GM19043 (cell line): Measurements from ENCODE around the gene AFF1.
A peak's percentile ranks its signal among the peaks of the same experiment; 100 is the strongest.

Source experiments
- ATAC-seq: cut with Tn5 transposase; IDR thresholded peaks from one replicate; pipeline ENCODE4 v1.9.1; 2021; ENCODE audit warnings: low read depth; ENCODE audit not compliant: unreplicated experiment

Gene AFF1, protein sequence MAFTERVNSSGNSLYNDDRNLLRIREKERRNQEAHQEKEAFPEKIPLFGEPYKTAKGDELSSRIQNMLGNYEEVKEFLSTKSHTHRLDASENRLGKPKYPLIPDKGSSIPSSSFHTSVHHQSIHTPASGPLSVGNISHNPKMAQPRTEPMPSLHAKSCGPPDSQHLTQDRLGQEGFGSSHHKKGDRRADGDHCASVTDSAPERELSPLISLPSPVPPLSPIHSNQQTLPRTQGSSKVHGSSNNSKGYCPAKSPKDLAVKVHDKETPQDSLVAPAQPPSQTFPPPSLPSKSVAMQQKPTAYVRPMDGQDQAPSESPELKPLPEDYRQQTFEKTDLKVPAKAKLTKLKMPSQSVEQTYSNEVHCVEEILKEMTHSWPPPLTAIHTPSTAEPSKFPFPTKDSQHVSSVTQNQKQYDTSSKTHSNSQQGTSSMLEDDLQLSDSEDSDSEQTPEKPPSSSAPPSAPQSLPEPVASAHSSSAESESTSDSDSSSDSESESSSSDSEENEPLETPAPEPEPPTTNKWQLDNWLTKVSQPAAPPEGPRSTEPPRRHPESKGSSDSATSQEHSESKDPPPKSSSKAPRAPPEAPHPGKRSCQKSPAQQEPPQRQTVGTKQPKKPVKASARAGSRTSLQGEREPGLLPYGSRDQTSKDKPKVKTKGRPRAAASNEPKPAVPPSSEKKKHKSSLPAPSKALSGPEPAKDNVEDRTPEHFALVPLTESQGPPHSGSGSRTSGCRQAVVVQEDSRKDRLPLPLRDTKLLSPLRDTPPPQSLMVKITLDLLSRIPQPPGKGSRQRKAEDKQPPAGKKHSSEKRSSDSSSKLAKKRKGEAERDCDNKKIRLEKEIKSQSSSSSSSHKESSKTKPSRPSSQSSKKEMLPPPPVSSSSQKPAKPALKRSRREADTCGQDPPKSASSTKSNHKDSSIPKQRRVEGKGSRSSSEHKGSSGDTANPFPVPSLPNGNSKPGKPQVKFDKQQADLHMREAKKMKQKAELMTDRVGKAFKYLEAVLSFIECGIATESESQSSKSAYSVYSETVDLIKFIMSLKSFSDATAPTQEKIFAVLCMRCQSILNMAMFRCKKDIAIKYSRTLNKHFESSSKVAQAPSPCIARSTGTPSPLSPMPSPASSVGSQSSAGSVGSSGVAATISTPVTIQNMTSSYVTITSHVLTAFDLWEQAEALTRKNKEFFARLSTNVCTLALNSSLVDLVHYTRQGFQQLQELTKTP

DNA sequence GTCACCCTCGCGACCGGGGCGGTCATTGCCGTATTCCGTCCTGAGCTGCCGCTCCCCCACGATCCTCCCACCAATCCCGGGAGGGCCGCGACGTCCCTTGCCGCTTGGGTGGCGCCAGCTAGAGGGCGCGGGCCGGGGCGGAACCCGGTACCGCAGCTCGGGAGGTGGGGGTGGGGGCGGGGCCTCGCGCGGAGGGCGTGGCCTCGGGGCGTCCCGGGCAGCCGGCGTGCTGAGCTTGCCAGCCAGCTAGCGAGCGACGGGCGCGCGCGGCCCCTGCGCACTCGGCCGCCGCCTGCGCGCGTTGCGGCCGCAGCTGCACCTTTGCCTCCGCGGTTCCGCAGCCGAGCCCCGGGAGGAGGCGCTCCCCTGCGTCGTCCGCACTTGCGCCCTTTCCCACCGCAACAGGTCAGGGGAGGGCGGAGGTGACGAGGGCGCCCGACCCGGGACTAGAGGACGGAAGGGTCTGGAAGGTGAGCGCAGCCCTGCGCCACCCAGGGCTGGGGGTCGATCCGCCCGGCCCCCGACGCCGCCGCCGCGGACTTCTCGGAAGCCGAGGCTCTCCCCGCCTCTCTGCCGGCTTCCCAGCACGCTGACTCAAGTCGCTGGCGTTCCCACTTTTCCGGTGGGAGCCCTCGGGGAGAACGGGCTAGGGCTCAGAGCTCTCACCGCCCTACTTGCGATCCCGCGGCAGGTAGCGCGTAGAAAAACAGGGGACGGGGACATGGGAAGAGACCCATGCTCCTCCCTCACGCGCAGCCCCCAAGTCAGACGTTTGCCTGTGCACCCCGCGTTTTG is at the start of gene AFF1:
Gene AFF1, plus strand, starts transcription at position 241 of the 795 bp plus-strand sequence. CDS start 13,523 bp downstream, outside the sequence.
- ATAC-seq = peak; percentile 39

DNA sequence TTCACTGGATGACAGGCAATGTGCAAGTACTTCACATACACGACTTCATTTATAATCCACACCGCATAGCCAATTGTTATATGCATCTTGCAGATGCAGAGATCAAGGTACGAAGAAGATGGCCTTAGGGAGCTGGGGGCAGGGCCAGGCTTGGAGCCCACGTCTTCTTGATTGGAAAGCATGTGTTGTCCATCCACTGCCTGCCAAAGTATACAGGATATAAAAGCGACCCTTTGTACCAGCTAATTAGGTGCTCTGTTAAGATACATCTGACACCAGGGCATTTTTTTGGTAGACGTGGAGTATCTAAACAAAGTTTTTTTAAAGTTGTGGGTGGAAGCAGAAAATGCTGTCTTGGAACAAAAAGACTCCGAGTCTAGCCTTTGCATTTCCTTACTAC is 44.0 kb upstream of the AFF1 start:
- no peak for ATAC-seq

DNA sequence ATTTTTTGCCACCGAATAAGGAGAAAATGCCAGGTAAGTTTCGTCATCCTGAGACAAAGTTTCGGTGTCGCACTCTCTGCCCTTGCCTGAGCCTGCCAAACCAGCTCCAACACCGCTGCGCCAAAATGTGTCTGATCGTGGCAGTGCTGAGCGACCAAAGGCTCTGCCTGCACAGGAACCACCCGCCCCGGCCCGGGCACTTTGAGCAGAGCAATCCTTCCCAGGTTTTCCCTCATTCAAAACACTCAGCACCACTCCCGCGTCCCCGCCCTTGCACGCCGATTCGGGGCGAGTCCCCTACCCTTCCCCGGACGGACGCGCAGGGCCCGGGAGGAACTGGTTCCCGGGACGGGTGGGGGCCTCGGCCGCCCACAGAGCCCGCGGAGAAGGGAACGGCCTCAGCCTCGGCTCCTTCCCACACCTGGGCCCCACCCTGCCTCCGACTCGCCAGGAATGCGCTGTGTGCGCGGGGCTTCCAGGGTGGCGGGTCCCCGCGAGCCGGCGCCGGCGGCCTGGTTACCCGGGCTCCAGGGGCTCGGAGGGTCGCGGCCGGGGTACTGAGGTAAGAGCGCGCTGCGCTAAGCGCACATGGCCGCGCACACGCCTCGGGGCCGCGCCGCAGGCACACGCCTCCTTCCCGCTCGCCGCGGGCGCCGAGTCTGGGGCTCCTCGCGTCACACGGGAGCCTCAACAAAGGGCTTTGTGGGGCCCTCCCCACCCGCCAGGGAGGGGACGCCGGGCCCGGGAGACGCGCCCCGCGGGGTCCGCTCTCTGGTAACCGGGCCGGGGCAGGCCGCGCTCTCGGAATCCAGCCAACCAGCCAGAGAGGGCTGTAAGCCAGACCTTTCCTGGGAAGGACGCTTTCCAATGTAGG is 42.8 kb upstream of the AFF1 start, which contains the start of gene C4orf36:
Gene C4orf36, minus strand, starts transcription at position 661 of the 874 bp plus-strand sequence. CDS start 902 bp downstream, outside the sequence.
- peak; percentile 52 for ATAC-seq

DNA sequence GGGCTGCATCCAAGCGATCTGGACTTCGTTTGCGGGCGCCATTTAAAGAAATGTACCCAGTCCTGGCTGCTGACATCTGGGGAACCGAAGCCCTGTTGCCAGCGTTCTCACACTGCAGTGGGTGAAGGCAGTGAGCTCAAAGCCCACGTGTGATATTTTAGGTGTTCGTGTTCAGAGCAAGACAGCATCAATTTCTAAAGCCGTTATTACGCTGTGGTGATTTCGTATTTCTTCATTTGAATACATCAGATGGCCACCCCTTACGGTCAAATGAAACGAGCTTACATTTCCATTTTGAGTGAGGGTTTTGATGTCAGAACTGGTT is 42.2 kb upstream of the AFF1 start:
- ATAC-seq = no peak

DNA sequence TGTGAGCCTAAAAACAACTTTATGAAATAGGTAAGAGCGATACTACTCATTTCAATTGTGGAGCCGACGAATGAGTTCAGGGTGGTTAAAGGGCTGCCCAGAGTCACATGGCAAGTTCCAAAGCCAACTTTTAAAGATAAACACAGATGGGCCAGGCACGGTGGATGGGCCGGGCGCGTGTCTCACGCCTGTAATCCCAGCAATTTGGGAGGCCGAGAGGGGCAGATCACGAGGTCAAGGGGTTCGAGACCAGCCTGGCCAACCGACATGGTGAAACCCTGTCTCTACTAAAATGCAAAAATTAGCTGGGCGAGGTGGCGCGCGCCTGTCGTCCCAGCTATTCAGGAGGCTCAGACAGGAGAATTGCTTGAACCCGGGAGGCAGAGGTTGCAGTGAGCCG is 41.7 kb upstream of the AFF1 start:
- no peak for ATAC-seq

DNA sequence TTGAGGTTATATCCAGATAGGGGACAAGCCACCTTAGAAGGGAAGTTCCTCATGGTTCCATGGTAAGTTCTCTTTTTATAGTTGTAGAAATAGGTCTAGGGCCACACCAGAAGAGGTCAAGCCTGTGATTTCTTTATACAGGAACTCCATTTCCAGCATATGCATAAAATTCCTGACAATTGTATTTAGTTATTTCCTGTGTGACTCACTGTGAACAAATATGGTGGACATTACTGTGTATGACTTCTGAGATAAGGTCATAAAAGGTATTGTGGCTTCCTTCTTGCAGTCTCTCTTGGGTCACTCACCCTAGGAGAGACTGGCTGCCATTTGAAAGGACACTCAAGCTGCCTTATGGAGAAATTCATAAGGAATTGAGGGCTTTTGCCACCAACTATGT is 40.4 kb upstream of the AFF1 start:
- ATAC-seq = no peak

DNA sequence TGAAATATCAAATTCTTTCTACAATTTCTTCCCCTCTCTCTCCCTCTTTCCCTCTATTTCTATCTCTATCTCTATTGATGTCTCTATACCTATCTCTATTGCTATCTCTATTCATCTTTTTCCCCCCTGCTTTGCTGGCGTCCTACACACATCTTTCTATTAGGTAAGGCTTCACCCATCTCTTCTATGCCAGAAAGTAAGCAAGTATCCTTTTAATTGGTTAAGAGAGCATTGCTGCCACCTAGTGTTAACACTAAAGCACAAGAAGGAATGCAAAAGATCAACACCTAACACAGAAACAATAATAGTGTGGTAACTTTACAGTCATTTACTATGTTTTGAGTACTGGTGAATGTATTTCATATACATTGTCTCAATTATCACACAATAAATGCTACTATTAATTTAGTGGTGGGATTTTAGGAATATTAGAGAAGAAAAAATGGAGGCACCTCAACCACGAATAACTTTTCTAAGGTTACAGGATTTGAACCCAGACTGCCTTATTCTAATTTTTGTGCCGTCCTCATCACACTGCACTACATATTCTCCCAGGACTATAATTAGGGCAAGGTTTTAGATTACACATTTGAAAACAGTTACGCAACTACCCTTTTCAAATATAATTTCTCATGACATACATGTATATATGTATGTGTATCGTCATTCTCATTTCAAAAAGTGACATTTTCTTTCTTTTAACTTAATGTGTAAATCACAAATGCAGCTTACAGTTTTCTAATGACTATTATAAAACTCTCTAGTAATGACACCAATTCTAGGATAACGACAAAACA is 38.9 kb upstream of the AFF1 start:
- peak; percentile 44 for ATAC-seq

DNA sequence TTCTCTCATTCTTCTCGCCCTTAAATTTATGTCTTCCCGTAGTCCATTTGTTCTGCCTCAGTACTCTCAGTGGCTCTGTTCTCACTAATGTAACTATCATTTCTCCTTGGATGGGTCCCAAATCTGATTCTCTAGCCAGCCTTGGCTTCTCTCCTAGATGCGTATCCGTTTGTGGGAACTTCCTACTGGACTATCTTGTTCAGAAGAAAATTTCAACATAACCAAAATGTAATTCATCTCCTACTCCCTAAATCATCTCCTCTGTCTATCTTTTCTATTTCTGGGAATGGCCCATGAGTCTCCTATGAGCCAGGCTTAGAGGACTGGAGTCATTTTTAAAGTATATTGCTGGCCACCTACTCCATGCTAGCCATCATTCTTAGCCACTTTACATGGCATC is 38.2 kb upstream of the AFF1 start:
- no peak for ATAC-seq

DNA sequence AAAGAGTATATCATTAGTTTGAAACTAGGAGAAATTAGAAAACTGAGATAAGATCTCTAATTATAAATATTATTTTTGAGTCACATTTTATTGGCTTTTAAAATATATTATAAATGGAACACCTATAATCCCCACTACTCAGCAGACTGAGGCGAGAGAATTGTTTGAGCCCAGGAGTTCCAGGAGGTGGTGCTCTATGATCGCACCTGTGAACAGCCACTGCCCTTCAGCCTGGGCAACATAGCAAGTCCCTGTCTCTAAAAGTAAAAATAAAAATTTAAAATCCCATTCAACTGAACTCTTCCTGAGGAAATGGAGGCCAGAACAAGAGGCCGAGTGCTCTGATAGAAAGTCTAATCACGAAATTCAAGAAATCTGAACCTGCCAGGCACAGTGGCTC is 36.2 kb upstream of the AFF1 start:
- no peak for ATAC-seq

DNA sequence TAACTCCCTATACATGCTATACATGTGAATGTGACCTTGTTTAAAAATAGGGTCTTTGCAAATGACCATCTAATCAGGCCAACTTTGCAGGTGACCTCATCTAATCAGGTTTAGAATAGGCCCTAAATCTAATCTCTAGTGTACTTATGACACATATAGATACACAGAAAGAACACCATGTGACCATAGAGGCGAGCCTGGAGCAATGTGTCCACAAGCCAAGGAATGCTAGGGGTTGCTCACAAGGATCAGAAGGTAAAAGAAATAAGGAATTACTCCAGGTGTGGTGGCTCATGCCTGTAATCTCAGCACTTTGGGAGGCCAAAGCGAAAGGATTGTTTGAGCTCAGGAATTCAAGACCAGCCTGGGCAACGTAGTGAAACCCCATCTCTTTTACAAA is 32.9 kb upstream of the AFF1 start:
- ATAC-seq = no peak

DNA sequence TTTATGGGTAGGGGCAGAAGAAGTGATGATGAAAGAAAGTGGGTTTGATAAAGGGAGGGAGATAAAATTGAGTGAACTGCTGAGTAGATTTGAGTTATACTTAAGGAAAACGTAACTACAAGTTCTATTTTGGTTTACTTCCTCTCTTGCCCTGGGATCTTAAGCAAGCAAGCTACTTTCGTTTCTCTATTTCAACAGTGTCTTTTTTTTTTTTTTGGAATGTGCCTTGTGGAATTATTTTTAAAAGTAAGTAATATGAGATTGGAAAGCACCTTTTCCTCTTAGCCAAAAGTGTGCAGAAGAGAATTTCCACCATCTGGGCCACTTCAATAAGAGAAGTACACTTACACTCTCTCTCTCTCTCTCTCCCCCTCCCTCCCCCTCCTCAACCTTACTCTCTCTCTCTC is 26.6 kb upstream of the AFF1 start:
- no peak for ATAC-seq

DNA sequence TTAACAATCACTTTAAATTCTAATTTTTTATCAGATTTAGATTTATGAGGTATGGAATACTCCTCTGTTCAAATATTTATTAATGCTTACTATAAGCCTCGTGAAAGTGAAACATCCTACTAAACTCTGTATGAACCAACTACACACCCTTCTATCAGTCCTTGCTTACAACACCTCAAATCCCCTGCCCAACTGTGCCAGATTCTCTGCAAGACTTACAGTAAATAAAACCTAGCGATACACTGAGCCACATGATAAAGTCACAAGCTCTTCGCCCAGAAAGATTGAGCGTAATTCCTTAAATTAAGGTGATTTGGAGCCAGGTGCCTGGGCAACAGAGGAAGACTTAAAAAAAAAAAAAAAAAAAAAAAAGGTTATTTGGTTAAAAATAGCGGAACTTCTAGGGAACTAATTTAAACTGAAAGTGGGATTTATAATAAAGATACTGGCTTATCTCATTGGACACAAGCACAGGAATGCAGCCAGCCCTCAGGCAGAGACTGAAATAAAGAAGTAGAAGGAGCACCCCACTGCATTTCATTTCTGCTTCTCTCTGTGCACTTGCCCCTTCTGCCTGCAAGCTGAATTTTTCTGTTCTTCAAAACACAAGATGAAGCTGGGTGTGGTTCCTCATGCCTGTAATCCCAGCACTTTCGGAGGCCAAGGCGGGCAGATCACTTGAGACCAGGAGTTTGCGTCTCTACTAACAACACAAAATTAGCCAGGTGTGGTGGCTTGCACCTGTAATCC is 25.1 kb upstream of the AFF1 start:
- no peak for ATAC-seq

DNA sequence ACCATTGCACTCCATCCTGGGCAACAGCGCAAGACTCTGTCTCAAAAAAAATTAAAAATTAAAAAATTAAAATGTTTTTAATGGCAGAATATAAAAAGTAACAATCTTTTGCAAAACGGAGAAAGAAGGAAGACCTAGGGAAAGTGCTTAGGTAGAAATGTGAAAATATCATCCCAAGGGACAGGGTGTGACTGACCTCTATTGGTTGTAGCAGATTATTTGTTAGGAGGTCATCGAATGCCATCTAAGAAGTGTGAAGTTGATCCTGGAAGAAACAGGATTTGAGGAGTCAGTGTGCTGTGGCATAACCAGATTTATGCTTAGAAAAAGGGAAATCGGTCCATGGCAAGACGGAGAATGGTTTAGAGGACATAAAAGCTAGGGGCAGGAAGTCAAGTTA is 24.4 kb upstream of the AFF1 start:
- no peak for ATAC-seq

DNA sequence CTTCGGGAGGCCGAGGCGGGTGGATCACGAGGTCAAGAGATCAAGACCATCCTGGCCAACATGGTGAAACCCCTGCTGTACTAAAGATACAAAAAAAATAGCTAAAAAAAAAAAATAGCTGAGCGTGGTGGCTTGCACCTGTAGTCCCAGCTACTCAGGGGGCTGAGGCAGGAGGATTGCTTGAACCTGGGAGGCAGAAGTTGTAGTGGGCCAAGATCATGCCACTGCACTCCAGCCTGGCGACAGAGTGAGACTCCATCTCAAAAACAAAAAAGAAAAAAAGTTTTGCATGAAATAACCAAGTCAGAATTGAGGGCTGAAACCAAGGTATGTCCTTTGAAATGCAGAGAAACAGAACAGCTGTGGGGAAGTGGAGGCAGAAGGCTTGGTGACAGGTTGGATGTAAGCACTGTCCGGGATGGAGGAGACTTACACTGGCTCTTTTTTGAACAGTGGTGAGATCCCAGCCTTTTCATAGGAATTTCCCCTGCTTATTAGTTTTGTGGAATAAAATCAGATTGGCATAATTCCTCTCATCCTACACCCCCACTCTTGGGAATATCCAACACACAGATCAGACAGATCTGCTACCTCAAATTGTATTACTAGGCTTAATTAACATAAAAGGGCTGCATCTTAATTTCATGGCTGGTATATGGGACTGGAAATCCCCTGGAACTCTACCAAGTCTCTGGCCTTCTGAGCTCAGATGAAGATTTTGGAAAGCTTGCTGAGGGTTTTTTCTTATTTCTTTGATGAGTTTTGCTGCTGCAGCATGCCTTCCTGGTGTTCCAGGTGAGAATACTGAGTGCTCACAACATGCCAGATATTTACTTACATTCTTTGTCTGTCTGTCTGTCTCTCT is 23.8 kb upstream of the AFF1 start:
- no peak for ATAC-seq

DNA sequence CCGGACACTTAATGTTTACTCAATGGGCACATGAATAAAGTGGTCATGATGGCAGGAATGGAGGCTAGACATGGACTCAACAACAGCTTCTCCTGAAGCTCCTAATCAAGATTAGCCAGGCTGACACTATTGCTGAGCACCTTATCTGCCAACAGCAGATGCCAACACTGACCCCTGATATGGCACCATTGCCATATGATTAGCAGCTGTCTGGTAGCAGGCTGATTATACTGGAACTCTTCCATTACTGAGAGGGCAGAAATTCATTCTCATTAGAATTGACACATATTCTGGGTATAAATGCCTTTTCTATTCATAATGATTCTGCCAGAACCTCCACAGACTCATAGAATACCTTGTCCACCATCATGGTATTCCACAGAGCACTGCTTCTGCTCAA is 18.4 kb upstream of the AFF1 start:
- no peak for ATAC-seq

DNA sequence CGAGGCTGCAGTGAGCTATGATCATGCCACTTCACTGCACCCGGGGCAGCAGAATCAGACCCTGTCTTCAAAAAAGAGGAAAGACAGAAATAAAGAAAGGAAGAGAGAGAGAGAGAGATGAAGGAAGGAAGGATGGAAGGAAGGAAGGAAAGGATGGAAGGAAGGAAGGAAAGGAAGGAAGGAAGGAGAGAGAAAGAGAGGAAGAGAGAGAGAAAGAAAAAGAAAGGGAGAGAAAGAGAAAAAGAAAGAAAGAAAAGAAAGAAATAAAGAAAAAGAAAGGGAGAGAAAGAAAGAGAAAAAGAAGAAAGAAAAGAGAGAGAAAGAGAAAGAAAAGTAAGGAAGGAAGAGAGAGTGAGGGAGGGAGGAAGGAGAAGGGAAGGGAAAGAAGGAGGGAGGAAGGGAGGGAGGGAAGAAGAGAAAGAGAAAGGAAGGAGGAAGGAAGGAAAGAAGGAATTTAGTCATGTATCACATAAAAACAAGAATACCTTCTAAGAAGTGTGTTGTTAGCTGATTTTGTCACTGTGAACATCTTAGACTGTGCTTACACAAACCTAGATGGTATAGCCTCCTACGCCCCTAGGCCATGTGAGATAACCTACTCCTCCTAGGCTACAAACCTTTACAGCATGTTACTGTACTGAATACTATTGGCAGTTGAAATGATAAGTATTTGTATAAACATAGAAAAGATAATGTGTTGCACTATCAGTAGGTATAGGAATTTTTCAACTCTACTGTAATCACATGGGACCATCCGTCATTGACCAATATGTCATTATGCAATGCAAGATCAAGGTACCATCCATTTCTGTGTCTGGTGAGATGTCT is 17.4 kb upstream of the AFF1 start:
- ATAC-seq = no peak
